GOT3 (cell line): ENCODE data around the gene DNTTIP2.
"Not testable (repeated sequence)": the region's sequence is repeated elsewhere in the genome, so short reads cannot be mapped to it uniquely, and the experiment has no call there.

Source experiments
- DNase-seq: peaks from one replicate; lab custom pipeline; 2025; ENCODE audit warnings: mixed read lengths; lab: John Stamatoyannopoulos, UW

Gene DNTTIP2, protein sequence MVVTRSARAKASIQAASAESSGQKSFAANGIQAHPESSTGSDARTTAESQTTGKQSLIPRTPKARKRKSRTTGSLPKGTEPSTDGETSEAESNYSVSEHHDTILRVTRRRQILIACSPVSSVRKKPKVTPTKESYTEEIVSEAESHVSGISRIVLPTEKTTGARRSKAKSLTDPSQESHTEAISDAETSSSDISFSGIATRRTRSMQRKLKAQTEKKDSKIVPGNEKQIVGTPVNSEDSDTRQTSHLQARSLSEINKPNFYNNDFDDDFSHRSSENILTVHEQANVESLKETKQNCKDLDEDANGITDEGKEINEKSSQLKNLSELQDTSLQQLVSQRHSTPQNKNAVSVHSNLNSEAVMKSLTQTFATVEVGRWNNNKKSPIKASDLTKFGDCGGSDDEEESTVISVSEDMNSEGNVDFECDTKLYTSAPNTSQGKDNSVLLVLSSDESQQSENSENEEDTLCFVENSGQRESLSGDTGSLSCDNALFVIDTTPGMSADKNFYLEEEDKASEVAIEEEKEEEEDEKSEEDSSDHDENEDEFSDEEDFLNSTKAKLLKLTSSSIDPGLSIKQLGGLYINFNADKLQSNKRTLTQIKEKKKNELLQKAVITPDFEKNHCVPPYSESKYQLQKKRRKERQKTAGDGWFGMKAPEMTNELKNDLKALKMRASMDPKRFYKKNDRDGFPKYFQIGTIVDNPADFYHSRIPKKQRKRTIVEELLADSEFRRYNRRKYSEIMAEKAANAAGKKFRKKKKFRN

DNA sequence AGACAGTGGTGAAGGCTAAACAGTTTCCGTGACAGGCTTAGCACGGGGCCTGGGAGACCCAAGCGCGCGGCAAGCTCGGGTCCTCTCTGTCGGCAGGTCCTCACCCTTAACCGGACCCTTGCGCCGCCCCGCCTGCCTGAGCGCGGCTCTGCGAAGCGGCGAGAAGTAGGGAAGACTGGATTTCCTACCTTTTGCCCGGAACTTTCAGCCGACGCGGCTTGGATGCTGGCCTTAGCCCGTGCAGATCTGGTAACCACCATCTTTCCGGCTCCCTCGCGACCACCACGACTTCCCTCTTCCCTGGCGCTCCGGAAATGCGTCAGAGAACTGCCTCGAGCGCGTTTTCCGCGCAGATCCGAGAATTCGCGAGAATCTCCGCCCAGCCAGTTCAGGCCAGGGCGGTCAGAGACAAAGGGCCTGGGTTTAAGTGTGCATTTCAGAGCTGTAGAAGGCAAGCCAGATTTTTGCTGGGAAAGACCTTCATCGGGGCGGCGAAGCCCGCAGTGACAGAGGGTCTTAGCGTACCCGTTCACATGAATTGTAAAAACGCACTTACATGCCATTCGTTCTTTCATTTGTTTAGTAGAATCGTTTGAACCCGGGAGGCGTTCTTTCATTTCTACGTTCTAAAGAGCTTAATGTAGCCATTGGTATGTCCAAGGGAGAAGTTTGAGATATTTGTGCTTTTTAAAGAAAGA lies at the start of gene DNTTIP2:
TSS of gene DNTTIP2 (minus strand) at position 318 of the 698 bp plus-strand sequence. CDS start at position 260, 58 bp downstream.
- DNase-seq: peak; percentile 34

DNA sequence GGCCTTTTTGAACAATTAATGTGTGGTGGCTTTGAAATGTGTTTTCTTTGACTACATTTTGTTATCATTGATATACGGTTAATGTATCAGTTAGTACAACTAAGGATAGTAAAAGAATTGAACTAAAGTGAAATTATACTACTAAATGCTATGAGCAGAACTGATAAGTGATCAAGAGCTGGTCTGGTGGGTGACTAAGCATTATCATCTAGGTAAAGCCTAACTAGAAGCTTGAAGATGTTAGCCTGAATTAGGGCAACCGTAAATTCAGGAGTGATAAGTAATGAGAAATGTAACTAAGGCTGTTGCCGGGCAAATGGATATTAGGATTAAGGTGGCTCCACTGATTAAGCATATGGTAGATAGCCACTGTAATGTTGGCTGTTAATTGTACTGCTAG lies 46.2 kb upstream of the DNTTIP2 start:
- DNase-seq: no peak

GRCh38 chr1:93919780-93920179 lies 40.8 kb upstream of the DNTTIP2 start:
- no peak for DNase-seq

- no peak for DNase-seq
These were observed 38.3 kb upstream of the DNTTIP2 start for GRCh38 chr1:93917302-93917701.

- not testable (repeated sequence) for DNase-seq
These were observed 31.9 kb upstream of the DNTTIP2 start for GRCh38 chr1:93910880-93911279.

DNA sequence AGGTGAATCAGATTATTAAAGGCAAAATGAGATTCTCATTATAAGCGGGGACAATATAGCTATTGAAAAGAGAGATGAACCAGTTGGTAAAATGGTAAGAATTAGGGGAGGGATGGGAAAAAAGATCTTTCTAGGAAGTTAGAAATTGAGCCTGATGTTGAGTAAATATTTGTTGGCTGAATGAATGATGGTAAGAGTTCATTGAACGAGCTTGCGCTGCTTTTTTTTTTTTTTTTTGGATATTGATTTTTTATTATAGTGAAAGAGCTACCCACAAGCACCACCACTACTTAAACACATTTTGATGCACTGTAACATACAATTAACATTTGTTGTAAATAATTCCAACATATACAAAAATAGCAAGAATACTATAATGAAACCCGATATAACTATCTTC lies 31.3 kb upstream of the DNTTIP2 start:
- DNase-seq: no peak

- peak; percentile 65 for DNase-seq
These were observed 30.4 kb upstream of the DNTTIP2 start, which contains the start of gene GCLM for GRCh38 chr1:93909146-93910050. Gene GCLM, minus strand, starts transcription at chr1:93909430. Its CDS starts 267 bp downstream, at chr1:93909163.

DNA sequence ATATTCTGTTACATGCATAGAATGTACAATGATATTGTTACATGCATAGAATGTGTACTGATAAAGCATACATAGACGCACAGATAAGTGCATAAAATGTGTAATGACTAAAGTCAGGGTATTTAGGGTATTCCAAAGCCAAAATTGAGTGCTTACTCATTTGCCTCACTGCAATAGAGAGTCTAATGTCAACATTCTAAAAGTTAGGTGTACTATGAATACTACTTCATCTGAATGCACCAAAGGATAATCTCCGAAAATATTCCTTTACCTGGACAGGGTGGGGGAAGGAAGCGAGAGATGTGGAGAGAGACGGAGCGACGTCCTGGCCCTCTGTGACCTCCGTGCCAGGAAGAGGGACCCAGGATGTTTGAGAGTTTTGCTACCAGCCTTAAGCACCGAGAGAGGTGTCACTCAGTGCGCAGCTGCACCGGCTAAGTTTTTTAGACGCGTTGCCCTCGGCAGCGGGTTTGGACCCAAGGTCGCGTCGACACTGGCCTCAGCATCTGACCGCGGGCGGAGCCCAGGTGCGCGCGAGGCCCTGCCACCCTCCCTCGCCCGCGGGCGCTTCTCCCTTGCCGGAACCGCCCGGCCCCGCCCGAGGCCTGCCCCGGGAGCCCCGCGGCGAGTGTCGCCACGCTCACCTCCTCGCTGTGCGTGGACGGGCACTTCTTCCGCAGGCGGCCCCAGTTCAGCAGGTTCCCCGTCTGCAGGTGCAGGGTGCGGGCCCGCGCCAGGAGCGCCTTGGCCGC lies 29.6 kb upstream of the DNTTIP2 start:
- no peak for DNase-seq

DNA sequence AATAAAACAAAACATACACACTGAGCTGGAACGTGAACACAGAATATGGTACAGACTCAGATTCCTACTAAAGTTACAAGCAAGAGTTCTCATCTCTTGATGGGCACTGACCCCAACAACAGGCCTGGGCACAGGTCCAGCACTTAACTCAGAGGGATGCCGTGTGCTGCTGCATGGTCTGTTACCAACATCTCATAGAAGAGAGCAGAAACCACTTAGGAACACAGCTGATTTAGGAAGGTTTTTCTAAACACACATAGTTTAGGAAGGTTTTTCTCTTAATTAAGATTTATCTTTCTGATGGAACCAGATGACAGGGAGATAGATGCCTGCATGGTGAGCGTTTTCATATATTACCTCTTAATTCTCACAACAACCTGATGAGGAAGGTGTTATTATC lies 28.7 kb upstream of the DNTTIP2 start:
- no peak for DNase-seq

- DNase-seq: no peak
These were observed 27.5 kb upstream of the DNTTIP2 start for GRCh38 chr1:93906480-93906879.

GRCh38 chr1:93905734-93906133 lies 26.7 kb upstream of the DNTTIP2 start:
- no peak for DNase-seq

DNA sequence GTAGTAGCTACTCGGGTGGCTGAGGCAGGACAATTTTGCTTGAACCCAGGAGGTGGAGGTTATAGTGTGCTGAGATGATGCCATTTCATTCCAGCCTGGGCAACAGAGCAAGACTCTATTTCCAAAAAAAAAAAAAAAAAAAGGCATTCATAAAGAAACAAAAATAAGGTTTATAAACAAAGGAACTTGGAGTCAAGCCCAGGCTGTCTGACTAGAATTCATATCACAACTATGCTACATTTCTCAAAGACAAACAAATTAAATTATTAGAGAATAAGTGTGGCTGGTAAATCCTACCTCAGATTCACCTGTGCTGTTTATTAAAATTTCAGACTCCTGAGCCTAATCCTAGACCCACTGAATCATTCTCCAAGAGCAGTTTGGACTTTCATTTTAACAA lies 26.0 kb upstream of the DNTTIP2 start:
- no peak for DNase-seq

GRCh38 chr1:93904228-93904627 lies 25.2 kb upstream of the DNTTIP2 start:
- no peak for DNase-seq

- DNase-seq: no peak
These were observed 21.9 kb upstream of the DNTTIP2 start for GRCh38 chr1:93900723-93901504.

GRCh38 chr1:93899543-93900207 lies 20.7 kb upstream of the DNTTIP2 start:
- no peak for DNase-seq

GRCh38 chr1:93888900-93889299 lies 9.9 kb upstream of the DNTTIP2 start:
- no peak for DNase-seq

GRCh38 chr1:93882269-93882668 lies 3.3 kb upstream of the DNTTIP2 start:
- DNase-seq: no peak

DNA sequence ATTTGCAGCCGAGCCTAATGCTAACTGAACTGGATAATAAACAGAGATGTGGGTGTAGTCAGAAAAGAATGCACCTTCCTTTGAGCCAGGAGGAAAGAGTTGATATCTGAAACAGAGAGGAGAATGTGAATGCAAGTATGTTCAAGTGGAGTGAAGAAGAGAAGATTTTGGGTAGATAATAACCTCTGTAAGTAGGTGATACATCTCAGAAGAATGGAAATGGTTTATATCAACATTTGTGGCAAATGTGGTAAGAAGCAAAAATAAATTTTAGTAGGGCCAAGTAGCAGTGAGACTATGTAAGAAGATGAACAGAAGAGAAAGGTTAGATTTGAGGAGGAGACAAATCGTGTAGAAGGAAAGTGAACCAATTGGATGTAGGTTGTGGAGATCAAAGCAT lies 1.7 kb upstream of the DNTTIP2 start:
- no peak for DNase-seq

DNA sequence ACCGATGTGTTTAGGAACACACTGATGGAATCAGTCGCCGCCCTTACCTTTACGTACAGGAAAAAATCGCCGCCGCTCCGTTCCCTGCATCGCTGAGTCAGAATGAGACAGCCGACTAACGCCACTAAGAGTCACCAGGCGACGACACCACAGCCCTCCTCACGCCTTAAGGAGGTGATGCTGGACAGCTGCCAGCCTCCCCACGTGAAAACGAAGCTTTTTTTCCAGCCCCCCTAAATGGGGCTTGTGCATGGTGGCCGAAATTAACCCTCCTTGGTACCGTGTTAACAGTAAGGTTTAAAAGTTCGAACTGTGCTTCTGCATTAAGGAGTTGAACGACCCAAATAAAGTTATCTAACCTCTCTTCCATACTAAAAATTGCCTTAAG lies 511 bp downstream of the DNTTIP2 start:
- no peak for DNase-seq
